Activated naive CD4-positive, alpha-beta T cell treated with anti-CD3 and anti-CD28 coated beads, Interleukin-2, amount 50 U/mL, for 72 hours (primary cell): ENCODE measurements around the gene CDHR3. TPM values are rescaled to one million over a fixed set of nuclear protein-coding genes. Genes with fewer than 3 reads are reported as not detected.

Source experiments
- ATAC-seq, 2 donors: fragments of 150-1000 bp; cut with Tn5 transposase; 2 replicates each; pipeline ENCODE4 v1.10.0; 2021; ENCODE audit warnings: mild to moderate bottlenecking in 2 of 2, moderate library complexity in 2 of 2
- DNase-seq, 2 donors: peaks; one replicate each; pipeline ENCODE4 v3.0.0; 2021 to 2022; ENCODE audit warnings: low spot score in 2 of 2
- H3K27ac Mint-ChIP-seq, 2 donors: one replicate each; pipeline ENCODE4 v1.8.0; 2022; ENCODE audit warnings: mild to moderate bottlenecking in 2 of 2, mixed read lengths in 2 of 2
- H3K36me3 Mint-ChIP-seq, 2 donors: one replicate each; pipeline ENCODE4 v1.8.0; 2022; ENCODE audit warnings: mixed read lengths in 2 of 2
- H3K9me3 Mint-ChIP-seq, 2 donors: one replicate each; pipeline ENCODE4 v1.8.0; 2022; ENCODE audit warnings: mixed read lengths in 2 of 2
- total RNA-seq, 2 donors: library from RNA; stranded (reverse); gene quantifications; one replicate each; pipeline ENCODE4 v1.2.3, GENCODE V29; 2022

CDHR3 gene, protein sequence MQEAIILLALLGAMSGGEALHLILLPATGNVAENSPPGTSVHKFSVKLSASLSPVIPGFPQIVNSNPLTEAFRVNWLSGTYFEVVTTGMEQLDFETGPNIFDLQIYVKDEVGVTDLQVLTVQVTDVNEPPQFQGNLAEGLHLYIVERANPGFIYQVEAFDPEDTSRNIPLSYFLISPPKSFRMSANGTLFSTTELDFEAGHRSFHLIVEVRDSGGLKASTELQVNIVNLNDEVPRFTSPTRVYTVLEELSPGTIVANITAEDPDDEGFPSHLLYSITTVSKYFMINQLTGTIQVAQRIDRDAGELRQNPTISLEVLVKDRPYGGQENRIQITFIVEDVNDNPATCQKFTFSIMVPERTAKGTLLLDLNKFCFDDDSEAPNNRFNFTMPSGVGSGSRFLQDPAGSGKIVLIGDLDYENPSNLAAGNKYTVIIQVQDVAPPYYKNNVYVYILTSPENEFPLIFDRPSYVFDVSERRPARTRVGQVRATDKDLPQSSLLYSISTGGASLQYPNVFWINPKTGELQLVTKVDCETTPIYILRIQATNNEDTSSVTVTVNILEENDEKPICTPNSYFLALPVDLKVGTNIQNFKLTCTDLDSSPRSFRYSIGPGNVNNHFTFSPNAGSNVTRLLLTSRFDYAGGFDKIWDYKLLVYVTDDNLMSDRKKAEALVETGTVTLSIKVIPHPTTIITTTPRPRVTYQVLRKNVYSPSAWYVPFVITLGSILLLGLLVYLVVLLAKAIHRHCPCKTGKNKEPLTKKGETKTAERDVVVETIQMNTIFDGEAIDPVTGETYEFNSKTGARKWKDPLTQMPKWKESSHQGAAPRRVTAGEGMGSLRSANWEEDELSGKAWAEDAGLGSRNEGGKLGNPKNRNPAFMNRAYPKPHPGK
- under 1 TPM; 0.45 to 0.71 TPM for total RNA-seq

DNA sequence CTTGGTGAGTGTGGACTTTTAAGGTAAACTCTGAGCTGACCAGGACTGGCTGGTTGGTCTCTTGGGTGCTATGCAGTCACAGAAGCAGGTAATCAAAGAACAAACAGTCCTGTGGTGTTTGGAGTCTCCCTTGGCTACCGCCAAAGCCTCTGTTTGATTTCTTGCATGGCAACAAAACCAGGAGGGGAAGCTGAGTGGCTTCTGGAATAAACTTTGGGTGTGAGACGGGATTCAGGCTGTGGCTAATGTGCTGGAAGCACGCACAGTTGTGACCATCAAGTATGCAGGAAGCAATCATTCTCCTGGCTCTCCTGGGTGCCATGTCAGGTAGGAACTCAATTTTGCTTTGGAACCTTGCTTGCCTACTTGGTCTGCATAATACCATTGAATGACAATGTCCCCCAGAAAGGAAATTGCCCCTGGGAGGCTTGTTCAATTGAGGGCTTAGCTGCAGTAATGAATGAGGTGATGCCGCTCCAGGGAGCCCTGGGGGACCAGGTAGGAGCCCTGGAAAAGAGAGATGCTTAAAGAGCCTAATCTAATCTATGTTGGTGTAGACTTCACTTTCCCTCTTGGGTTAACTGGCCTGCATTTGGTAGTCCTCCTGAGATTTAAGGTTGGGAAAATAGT, at the start of gene CDHR3:
Gene CDHR3, plus strand, starts transcription at position 227 of the 630 bp plus-strand sequence. Its CDS starts 55 bp downstream, at position 282.
- DNase-seq: no peak
- Mint-ChIP-seq H3K36me3 (no peaks in the 10 kb centered on the region), H3K27ac (no peak within 1 kb of the TSS), H3K9me3 (no peaks in the 10 kb centered on the region)
- no peak for ATAC-seq

DNA sequence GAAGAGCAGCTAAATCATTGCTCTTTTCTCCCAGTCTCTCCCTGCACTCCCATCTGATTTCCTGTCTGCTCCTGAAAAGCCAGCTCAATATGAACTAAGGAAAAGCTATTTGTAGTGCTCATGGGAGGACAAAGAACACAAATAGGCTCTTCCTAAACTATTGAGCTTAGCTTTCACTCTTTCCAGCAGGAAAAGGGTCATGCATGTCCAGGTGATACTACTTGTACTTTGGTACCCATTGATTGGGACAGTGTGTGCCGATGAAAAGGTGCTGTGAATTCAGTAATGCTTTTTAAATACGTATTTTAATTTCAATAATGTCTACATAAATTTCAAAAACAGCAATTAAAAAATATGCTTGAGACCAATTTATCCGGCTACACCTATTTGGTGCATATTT, 49.1 kb upstream of the CDHR3 start:
- H3K36me3 Mint-ChIP-seq: peaks cover 8 to 18% of the 10 kb centered on the region in 2 donors
- peaks cover 8 to 9% of the 10 kb centered on the region in 2 donors for H3K9me3 Mint-ChIP-seq
- no peak for DNase-seq
- no peak for ATAC-seq
- no peak overlapping the region for H3K27ac Mint-ChIP-seq

DNA sequence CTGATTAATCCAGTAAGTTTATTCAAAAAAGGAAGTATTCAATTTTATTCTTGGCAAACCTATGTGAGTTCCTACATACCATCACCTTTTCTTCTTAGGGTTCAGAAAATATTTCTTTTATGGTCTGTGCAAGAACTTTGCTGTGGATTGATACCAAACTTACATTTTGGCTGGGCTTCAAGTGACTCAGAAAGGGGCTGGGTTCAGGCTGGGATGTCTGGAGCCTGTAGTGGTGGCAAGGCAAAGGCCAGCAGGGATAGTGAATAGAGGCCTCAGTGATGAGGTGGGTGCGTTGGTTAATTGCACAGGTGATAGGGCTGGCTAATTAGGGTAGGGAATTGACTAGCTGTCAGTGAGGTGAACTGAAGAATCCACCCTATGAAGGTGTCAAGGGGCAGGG, 46.5 kb upstream of the CDHR3 start:
- DNase-seq (no peak), ATAC-seq (no peak)
- H3K27ac Mint-ChIP-seq: no peak overlapping the region
- peaks cover 0 to 5% of the 10 kb centered on the region in 2 donors for H3K9me3 Mint-ChIP-seq
- peaks cover 0 to 17% of the 10 kb centered on the region in 2 donors for H3K36me3 Mint-ChIP-seq

DNA sequence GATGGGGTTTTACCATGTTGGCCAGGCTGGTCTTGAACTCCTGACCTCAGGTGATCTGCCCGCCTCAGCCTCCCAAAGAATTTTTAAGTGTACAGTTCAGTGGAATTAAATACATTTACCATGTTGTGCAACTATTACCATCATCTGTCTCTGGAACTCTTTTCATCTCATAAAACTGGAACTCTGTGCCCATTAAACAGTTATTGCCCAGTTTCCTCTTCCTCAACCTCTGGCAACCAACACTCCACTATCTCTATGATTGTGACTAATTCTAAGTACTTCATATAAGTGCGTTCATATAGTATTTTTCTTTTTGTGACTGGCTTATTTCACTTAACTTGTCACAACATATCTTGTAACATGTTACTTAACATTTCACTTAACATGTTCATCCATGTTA, 45.4 kb upstream of the CDHR3 start:
- H3K36me3 Mint-ChIP-seq: peaks cover 0 to 21% of the 10 kb centered on the region in 2 donors
- DNase-seq: no peak
- no peak overlapping the region for H3K27ac Mint-ChIP-seq
- ATAC-seq: no peak
- peaks cover 0 to 5% of the 10 kb centered on the region in 2 donors for H3K9me3 Mint-ChIP-seq

DNA sequence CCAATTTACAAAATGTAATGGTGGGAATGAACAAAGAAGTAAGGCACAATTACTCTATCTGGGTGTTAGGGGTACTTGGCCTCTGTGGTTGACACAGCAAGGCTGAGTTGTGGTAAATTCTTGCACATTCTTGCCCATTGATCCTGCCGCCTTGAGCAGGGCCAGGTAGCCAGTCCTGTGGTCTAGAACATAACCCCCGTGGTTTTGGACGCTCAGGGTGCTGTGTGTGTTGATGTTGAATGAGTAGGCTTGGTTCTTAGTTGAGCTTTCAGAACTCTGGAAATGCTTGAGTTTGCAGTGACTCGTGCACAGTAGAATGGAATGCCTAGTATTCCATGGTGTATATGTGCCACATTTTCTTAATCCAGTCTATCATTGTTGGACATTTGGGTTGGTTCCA, 42.3 kb upstream of the CDHR3 start:
- Mint-ChIP-seq H3K9me3 (peaks cover 0 to 5% of the 10 kb centered on the region in 2 donors), H3K36me3 (peaks cover 15 to 21% of the 10 kb centered on the region in 2 donors), H3K27ac (no peak overlapping the region)
- no peak for ATAC-seq
- DNase-seq: no peak

DNA sequence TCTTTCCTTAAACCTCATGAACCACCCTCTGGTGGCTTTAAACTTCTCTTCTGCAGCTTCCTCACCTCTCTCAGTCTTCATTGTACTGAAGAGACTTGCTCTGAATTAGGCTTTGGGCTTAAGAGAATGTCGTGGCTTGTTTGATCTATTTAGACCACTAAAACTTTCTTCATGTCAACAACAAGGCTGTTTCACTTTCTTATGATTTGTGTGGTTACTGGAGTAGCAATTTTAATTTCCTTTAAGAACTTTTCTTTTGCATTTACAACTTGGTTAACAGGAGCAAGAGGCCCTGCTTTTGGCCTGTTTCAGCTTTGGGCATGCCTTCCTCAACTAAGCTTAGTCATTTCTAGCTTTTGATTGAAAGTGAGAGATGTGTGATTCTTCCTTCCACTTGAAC, 38.1 kb upstream of the CDHR3 start:
- ATAC-seq (peak; percentile 92 to 97), DNase-seq (peak in 1 of 2 donors; percentile 34)
- Mint-ChIP-seq H3K9me3 (peaks cover 0 to 2% of the 10 kb centered on the region in 2 donors), H3K27ac (peak overlapping the region; percentile 67 to 76), H3K36me3 (peaks cover 4 to 21% of the 10 kb centered on the region in 2 donors)

DNA sequence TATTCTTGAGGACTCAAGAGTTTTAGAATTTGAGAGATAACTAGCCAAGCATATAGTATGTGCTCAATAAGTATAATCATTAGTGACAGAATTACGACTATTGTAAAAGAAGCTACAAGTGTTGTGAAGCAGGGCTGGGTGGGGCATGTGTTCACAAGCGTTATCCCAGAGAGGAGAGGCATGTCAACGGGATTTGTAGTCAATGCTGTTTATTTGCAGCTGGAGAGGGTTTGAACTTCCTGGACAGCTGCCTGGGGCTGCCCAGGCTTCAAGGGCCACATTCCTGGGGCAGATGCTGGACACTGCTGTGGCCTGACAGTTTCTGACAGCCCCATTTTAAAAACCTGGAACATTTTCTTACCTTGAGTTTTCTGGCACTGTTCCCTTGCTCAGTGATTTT, 36.9 kb upstream of the CDHR3 start:
- ATAC-seq: no peak
- H3K9me3 Mint-ChIP-seq: no peaks in the 10 kb centered on the region
- peaks cover 4 to 21% of the 10 kb centered on the region in 2 donors for H3K36me3 Mint-ChIP-seq
- no peak for DNase-seq
- no peak overlapping the region for H3K27ac Mint-ChIP-seq

DNA sequence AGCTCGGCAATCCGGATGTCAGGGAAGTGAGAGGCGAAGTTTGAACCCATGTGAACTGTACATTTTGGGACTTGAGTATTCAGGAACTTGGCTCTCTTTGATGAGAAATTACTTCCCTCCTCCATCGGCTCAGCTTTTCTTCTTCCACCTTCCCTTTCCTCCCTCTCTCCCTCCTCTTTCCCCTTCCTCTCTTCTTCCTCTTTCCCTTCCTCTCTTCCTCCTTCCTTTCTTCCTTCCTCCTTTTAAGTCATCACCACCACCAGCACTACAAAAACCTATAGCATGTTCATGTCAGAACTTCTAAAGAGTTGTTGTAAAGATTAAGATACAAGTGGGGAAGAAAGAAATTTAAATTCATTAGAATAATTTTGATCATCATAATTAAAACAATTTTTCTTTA, 31.9 kb upstream of the CDHR3 start:
- H3K9me3 Mint-ChIP-seq: no peaks in the 10 kb centered on the region
- ATAC-seq (no peak), DNase-seq (no peak)
- H3K27ac Mint-ChIP-seq: no peak overlapping the region
- peaks cover 0 to 6% of the 10 kb centered on the region in 2 donors for H3K36me3 Mint-ChIP-seq

DNA sequence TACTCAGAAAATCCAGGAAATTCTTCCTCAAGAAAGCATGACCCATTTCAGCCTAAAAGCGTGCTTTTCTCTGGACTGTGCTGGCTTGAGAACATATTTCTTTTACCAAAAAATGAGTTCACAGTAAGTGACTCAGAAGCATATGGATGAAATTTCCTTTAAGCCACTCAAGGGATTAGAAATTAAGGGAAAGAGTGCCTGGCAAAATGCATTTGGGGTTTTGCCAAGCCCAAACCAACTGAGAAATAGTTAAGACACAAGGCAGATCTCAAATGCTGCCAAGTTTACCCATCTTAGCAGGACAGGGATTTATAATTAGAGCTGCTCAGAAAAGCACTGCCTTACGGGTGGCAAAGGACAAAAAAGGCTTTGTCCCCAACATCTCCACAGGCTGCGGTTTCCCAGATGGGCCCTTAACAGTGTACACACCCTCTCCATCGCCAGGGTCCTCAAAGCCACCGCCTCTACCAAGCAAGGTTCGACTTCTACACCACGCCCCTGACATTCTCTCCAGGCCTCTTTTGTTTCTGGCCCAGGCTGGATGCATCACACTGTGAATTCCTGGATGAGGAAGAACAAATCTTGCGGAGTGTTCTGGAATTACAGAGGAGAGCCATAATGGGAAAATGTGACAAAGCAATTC, 30.1 kb upstream of the CDHR3 start:
- DNase-seq (no peak), ATAC-seq (no peak)
- Mint-ChIP-seq H3K36me3 (no peaks in the 10 kb centered on the region), H3K9me3 (no peaks in the 10 kb centered on the region), H3K27ac (no peak overlapping the region)

DNA sequence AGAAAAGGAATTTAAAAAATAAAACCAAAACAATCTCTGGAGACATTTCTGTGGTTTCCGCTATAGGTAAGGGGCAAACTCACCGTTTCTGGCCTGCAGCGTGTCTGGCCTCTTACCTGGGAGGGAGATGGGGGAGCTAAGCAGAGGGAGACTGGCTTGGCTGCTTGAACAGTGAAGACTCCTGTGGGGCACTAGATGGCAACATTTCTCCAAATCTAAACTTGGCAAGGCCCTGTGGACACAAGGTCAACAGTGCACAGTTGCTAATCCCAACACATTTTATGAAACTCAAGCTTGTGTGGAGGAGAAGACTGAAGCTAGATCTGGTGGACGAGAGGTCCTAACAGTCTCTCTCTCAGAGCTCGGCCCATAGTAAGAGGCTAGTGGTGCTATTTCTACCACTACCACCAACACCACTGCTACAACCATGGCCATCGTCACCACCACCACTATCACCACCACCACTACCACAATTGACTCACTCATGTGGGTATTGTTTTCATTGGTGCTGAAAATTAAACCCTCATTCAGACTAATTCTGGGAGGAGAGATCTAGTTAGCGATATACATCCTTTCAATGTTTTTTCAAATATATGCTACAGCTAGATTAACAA, 28.4 kb upstream of the CDHR3 start:
- Mint-ChIP-seq H3K27ac (no peak overlapping the region), H3K9me3 (no peaks in the 10 kb centered on the region), H3K36me3 (no peaks in the 10 kb centered on the region)
- ATAC-seq (peak in 1 of 2 donors; percentile 20), DNase-seq (no peak)

DNA sequence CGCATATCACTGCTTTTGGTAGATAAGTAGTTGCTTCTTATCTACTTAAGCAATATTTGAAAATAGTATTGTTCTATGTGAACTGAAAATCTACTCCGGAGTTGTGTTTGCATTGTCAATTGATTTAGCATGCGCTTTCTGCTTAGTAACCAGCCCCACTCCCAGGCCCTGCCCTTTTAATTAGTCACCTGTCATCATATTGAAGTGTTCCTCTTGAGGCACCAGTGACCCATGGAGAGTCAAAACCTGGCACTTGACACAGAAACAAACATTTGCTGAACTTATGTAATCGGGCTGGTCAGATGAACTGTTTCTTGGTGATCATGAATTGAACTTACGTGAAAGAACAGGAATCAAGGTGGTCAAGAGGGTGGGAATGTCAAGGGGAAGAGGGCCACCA, 27.8 kb upstream of the CDHR3 start:
- no peak for DNase-seq
- Mint-ChIP-seq H3K27ac (no peak overlapping the region), H3K9me3 (no peaks in the 10 kb centered on the region), H3K36me3 (no peaks in the 10 kb centered on the region)
- ATAC-seq: no peak

DNA sequence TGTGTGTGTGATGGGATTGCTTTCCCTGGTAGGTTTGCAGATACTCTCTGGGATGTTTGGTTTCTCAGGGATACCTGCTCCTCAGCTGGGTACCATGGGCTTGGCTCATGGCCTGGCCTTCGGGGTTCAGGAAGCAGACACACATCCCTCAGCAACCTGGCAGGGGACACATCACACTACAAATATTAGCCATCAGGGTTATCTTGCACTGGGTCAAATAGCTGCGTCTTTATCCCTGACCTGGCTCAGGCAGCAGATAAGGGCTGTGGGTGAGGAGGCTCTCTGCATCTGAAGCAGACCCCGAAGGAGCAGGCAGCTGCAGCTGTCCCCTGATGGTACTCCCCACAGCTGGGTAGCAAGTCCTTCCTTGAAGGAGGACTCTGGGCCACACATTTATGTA, 25.7 kb upstream of the CDHR3 start:
- Mint-ChIP-seq H3K36me3 (no peaks in the 10 kb centered on the region), H3K27ac (no peak overlapping the region), H3K9me3 (peaks cover 0 to 5% of the 10 kb centered on the region in 2 donors)
- DNase-seq: no peak
- ATAC-seq: no peak

DNA sequence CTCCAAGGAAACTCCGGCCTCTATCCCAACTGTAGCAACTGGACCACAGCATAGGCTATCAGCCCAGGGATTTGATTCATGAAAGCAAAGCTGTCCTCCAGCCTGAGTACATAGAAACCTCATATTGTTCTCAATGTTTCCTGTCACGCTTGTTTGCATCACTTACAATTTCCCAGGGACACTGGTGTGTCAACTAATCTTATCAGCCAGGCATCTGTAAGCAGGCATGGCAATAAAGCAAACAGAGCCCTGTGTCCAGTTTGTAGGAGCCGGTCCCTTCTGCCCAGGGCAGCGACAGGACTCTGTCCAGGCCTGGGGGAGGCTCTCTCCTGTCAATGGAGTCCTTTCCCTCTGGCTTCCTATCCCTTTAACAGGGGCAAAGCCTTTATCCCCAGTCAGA, 23.0 kb upstream of the CDHR3 start:
- ATAC-seq (no peak), DNase-seq (no peak)
- Mint-ChIP-seq H3K9me3 (peaks cover 0 to 5% of the 10 kb centered on the region in 2 donors), H3K36me3 (no peaks in the 10 kb centered on the region), H3K27ac (no peak overlapping the region)

DNA sequence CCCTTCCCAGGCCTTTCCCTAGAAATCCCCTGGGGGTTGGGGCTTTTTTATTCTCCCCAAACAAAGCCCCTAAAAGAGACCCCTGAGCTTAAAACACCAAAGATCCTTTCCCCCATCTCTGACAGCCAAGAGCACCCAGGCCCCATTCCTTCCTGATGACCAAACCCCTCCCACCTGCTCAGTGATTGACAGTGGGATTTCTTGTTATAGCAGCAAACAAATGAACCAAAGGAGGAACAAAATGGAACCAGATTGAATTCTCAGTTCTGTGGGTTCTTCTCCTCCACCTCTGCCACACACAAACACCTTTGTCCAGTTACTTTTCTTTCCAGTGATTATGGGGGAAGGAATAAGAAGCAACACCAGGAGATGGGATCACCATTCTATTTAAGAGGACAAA, 21.5 kb upstream of the CDHR3 start:
- no peak overlapping the region for H3K27ac Mint-ChIP-seq
- no peak for ATAC-seq

DNA sequence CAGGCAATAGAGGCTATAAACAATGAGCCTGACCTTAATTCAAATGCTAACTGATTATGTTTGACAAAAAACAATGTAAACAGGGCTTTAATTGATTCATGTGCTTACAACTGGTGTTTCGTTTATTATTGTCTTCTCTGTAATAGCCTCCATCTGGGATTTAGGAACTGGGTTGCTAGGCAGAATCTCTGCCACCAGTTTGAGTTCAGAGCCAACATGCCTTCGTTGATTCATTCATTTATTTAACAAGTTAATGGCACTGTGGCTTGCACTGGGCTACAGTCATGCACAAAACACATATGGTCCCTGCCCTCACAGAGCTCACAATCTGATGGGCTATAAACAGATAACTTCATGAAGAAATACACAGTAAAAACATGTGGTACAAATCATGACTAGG, 19.6 kb upstream of the CDHR3 start:
- no peak for ATAC-seq
- Mint-ChIP-seq H3K36me3 (no peaks in the 10 kb centered on the region), H3K27ac (no peak overlapping the region), H3K9me3 (peaks cover 0 to 5% of the 10 kb centered on the region in 2 donors)
- DNase-seq: no peak

More for the DNA sequence above, 21.5 kb upstream of the CDHR3 start:
- H3K36me3 Mint-ChIP-seq: no peaks in the 10 kb centered on the region
- peaks cover 0 to 5% of the 10 kb centered on the region in 2 donors for H3K9me3 Mint-ChIP-seq
- no peak for DNase-seq

DNA sequence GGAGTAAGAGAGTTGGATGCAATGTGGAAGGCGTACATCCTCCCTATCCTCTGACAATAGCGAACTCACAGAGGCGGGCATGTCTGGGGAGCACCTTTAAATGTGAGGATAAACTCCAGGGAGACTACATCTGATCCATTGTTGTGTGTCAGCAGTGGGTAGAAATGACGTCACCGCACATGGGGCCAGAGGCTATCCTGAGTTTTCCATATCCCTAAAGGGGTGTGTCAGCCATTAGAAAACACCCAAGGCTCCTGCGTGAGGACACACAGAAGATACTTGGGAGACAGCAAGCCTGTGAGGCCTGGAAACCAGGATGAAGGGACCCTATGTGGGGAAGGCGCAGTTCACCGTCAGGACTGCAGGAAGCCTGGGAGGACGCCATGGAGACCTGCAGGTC, 17.2 kb upstream of the CDHR3 start:
- no peak for ATAC-seq

More for the DNA sequence above, 17.2 kb upstream of the CDHR3 start:
- H3K9me3 Mint-ChIP-seq: peaks cover 0 to under 1% of the 10 kb centered on the region in 2 donors
- H3K36me3 Mint-ChIP-seq: no peaks in the 10 kb centered on the region
- no peak for DNase-seq
- no peak overlapping the region for H3K27ac Mint-ChIP-seq
